PC-9 (cell line): ENCODE results near the gene EMP2. TPM values are rescaled to one million over a fixed set of nuclear protein-coding genes. Genes with fewer than 3 reads are reported as not detected.
A peak's percentile ranks its signal among the peaks of the same experiment; 100 is the strongest.

Experiments
- BruUV-seq: library from RNA; stranded (reverse); fragments of 400-500 nt; replicated peaks from 2 replicates; lab custom pipeline; 2021; lab: Mats Ljungman, UMichigan
- CTCF ChIA-PET: fragments of 300-600 bp; sonication (Branson Sonifier 250); formaldehyde crosslinking; loops from one replicate; lab custom pipeline; 2022; ENCODE audit warnings: antibody characterized with exemption; lab: Charles Lee
- POLR2A ChIA-PET: fragments of 300-600 bp; sonication (Branson Sonifier 250); formaldehyde crosslinking; loops from one replicate; lab custom pipeline; 2022; ENCODE audit warnings: antibody characterized with exemption; ENCODE audit not compliant: unreplicated experiment; lab: Charles Lee
- DNase-seq, 2 experiments: peaks; one replicate each; pipeline versions ENCODE4 v3.0.0 to v3.0.0-alpha.2; 2015 to 2022; ENCODE audit warnings: mixed read lengths in 1 of 2
- H2AFZ ChIP-seq: fragments of 200-600 bp; sonication (generic); 2 replicates; pipeline ENCODE4 v1.8.1; 2017; ENCODE audit warnings: antibody characterized with exemption
- H3F3A ChIP-seq: fragments of 200-600 bp; sonication (generic); 2 replicates; pipeline ENCODE4 v1.8.1; 2017; ENCODE audit warnings: antibody characterized with exemption, mild to moderate bottlenecking, low read depth; ENCODE audit not compliant: insufficient read depth
- H3K27ac ChIP-seq: fragments of 200-600 bp; sonication (generic); 2 replicates; pipeline ENCODE4 v1.6.1; 2016; ENCODE audit warnings: mixed run types
- H3K27me3 ChIP-seq: fragments of 200-600 bp; sonication (generic); 2 replicates; pipeline ENCODE4 v1.6.1; 2016; ENCODE audit warnings: low read depth, mixed run types; ENCODE audit not compliant: insufficient read depth
- H3K36me3 ChIP-seq: fragments of 200-600 bp; sonication (generic); 2 replicates; pipeline ENCODE4 v1.6.1; 2016; ENCODE audit warnings: low read depth, mixed run types
- H3K4me1 ChIP-seq: fragments of 200-600 bp; sonication (generic); replicated peaks from 2 replicates; pipeline ENCODE4 v1.6.1; 2016; ENCODE audit warnings: mixed run types; ENCODE audit not compliant: insufficient read depth
- H3K4me2 ChIP-seq: fragments of 200-600 bp; sonication (generic); 2 replicates; pipeline ENCODE4 v1.6.1; 2017; ENCODE audit warnings: mixed run types
- H3K4me3 ChIP-seq: fragments of 200-600 bp; sonication (generic); 2 replicates; pipeline ENCODE4 v1.6.1; 2016; ENCODE audit warnings: mixed run types
- H3K79me2 ChIP-seq: fragments of 200-600 bp; sonication (generic); 2 replicates; pipeline ENCODE4 v1.6.1; 2017; ENCODE audit warnings: low read depth, mixed run types
- H3K9me2 ChIP-seq: fragments of 200-600 bp; sonication (generic); 2 replicates; pipeline ENCODE4 v1.8.1; 2017; ENCODE audit warnings: mild to moderate bottlenecking; ENCODE audit not compliant: insufficient read depth
- H3K9me3 ChIP-seq: fragments of 200-600 bp; sonication (generic); 2 replicates; pipeline ENCODE4 v1.8.1; 2016; ENCODE audit warnings: low read depth; ENCODE audit not compliant: insufficient read depth
- H4K20me1 ChIP-seq: fragments of 200-600 bp; sonication (generic); 2 replicates; pipeline ENCODE4 v1.8.1; 2017; ENCODE audit not compliant: insufficient read depth
- CTCF ChIP-seq: fragments of 200-600 bp; sonication (generic); conservative IDR thresholded peaks from 2 replicates; pipeline ENCODE4 v1.6.1; 2017; ENCODE audit warnings: mixed run types, antibody characterized with exemption, mild to moderate bottlenecking, moderate library complexity
- EZH2 ChIP-seq: fragments of 200-600 bp; sonication (generic); IDR thresholded peaks from 2 replicates; pipeline ENCODE4 v1.8.0; 2017; ENCODE audit warnings: antibody characterized with exemption, low read depth
- intact Hi-C: fragments of 100-400 bp; cut with micrococcal nuclease; formaldehyde crosslinking; loops from one replicate; pipeline ENCODE4 v1.10.0; 2022; ENCODE audit not compliant: unreplicated experiment
- total RNA-seq: library from RNA; stranded (reverse); gene quantifications from 2 replicates; pipeline ENCODE4 v1.2.3, GENCODE V29; 2021

The EMP2 gene
- total RNA-seq, 1 experiment from 2014 or later, result 137 TPM

- BruUV-seq, result no TSS peak
- H3K4me2 ChIP-seq, result no peak overlapping the region
- no peak overlapping the region for H3K27ac ChIP-seq
- DNase-seq, result peak in 1 of 2 experiments; percentile 50
- H3F3A ChIP-seq, result no peaks in the 10 kb centered on the region; the same call in 1 of the 2 replicates
- no peaks in the 10 kb centered on the region for H3K27me3 ChIP-seq
- peaks cover 20% of the 10 kb centered on the region for H3K4me1 ChIP-seq
- no peaks in the 10 kb centered on the region for H3K36me3 ChIP-seq
- TF ChIP-seq EZH2 (no peak), CTCF (no peak)
- H3K9me3 ChIP-seq, result no peaks in the 10 kb centered on the region
- H4K20me1 ChIP-seq, result no peaks in the 10 kb centered on the region
- no peak overlapping the region for H3K4me3 ChIP-seq
- no peak overlapping the region for H2AFZ ChIP-seq
- CTCF ChIA-PET, result no interaction called here
- no peaks in the 10 kb centered on the region for H3K79me2 ChIP-seq
- intact Hi-C loops, result no loop called here
- POLR2A ChIA-PET, result interaction anchor here (0.6 kb wide), 1 partner anchor 32 kb away, joined by 4 read pairs; no protein-coding TSS in a partner anchor
- no peaks in the 10 kb centered on the region for H3K9me2 ChIP-seq
Observed at GRCh38 chr16:10619271-10619849, 39.0 kb upstream of the EMP2 start.

GRCh38 chr16:10618710-10619209 lies 38.4 kb upstream of the EMP2 start:
- H4K20me1 ChIP-seq, result no peaks in the 10 kb centered on the region
- H3F3A ChIP-seq, result no peaks in the 10 kb centered on the region; the same call in 1 of the 2 replicates
- CTCF ChIA-PET, result no interaction called here
- DNase-seq, result no peak
- H3K4me1 ChIP-seq, result peaks cover 26% of the 10 kb centered on the region
- intact Hi-C loops, result no loop called here
- POLR2A ChIA-PET, result interaction anchor here (0.6 kb wide), 1 partner anchor 33 kb away, joined by 4 read pairs; no protein-coding TSS in a partner anchor
- no peaks in the 10 kb centered on the region for H3K9me3 ChIP-seq
- H2AFZ ChIP-seq, result no peak overlapping the region
- no TSS peak for BruUV-seq
- H3K36me3 ChIP-seq, result no peaks in the 10 kb centered on the region
- no peak overlapping the region for H3K27ac ChIP-seq
- TF ChIP-seq CTCF (no peak), EZH2 (no peak)
- no peak overlapping the region for H3K4me2 ChIP-seq
- H3K27me3 ChIP-seq, result no peaks in the 10 kb centered on the region
- H3K9me2 ChIP-seq, result no peaks in the 10 kb centered on the region
- no peaks in the 10 kb centered on the region for H3K79me2 ChIP-seq
- no peak overlapping the region for H3K4me3 ChIP-seq

- DNase-seq, result no peak
- H3K79me2 ChIP-seq, result no peaks in the 10 kb centered on the region
- no peaks in the 10 kb centered on the region; the same call in 1 of the 2 replicates for H3F3A ChIP-seq
- H3K4me2 ChIP-seq, result peak overlapping the region; percentile 25; the same call in 1 of the 2 replicates
- H3K4me3 ChIP-seq, result no peak overlapping the region
- CTCF ChIA-PET, result interaction anchor here (0.6 to 1.8 kb wide), 4 partner anchors 37 to 1601 kb away, joined by 3 to 5 read pairs (median 4); partner anchors contain the start of gene EMP2
- no peak overlapping the region for H3K27ac ChIP-seq
- no peaks in the 10 kb centered on the region for H3K27me3 ChIP-seq
- no peaks in the 10 kb centered on the region for H4K20me1 ChIP-seq
- no peaks in the 10 kb centered on the region for H3K9me2 ChIP-seq
- no TSS peak for BruUV-seq
- no peaks in the 10 kb centered on the region for H3K36me3 ChIP-seq
- peaks cover 26% of the 10 kb centered on the region for H3K4me1 ChIP-seq
- no peak overlapping the region for H2AFZ ChIP-seq
- H3K9me3 ChIP-seq, result no peaks in the 10 kb centered on the region
- TF ChIP-seq EZH2 (no peak), CTCF (no peak)
- intact Hi-C loops, result loop anchor here (1.0 kb wide), 3 partner anchors 24 to 259 kb away; partner anchors contain the start of genes CIITA and EMP2
- POLR2A ChIA-PET, result interaction anchor here (0.7 kb wide), 1 partner anchor 29 kb away, joined by 12 read pairs; no protein-coding TSS in a partner anchor
Observed at GRCh38 chr16:10617662-10618420, 37.4 kb upstream of the EMP2 start.
